Measurements from ENCODE around the gene GSTCD.

Gene GSTCD

DNA sequence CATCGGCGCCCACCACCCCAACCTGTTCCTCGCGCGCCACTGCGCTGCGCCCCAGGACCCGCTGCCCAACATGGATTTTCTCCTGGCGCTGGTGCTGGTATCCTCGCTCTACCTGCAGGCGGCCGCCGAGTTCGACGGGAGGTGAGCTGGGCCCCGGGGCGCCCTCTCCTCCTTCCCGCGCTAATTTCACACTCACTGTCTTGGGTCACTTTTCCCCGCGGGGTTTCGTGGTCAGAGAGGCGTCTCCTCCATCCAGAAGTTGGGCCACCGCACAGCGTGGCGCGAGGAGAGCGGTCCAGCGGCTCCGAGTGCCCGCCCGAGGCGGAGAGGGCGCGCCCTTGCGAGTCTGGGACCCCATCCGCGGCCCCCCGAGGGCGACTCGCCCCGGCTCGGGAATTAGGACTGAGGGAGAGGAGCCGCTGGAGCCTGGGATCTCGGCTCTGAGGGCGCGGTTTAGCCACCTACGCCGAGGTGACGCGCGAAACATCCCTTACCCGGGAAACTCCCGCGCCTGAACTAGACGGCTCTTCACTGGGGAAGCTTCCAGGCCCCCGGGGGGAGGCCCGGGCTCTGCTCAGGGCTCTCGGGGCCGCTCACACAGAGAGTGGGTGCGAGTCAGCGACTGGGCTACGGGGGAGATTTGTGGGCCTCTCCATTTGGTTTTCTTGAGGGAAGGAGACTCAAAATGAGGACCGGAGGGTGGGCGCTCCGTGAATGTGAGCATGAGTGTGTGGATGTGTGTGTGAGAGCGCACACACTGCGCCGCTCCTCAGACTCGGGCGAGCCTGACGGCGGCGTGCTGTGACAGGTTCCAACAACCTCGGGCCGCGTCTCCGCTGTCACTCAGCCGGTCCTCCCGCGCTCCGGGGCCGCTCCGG lies 187.2 kb downstream of the GSTCD start:
- FAIRE-seq = no peak

DNA sequence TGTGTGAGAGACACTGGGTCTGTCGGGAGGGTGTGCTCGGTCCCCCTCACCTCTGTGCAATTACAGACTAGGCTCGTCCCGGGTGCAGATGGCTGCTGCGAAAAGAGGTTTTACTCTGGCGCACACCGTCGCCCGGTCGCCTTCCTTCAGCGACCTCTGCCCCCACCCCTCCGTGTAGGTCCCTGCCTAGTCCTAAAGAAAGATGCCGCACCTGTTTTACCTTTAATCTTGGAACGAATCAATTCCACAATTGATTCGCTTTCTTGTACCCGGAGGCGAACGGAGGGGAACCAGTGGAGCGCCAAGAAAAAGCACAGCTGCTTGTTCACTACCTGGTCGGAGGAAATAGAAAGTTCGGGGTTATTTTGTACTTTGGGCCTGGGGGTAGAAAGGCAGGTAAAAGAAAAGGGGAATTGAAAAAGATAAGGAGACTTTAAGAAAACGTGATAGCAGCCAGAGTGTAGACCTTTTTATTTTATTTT lies 187.9 kb downstream of the GSTCD start:
- no peak for FAIRE-seq
